PFSK-1 (cell line): ENCODE measurements around the gene STAG3.

Source experiments
- POLR2AphosphoS5 ChIP-seq: IDR thresholded peaks from 2 replicates; pipeline ENCODE4 v1.6.1; 2012; ENCODE audit warnings: low read depth, mild to moderate bottlenecking, control low read depth, low read length, moderate library complexity
- TF ChIP-seq, protein P1 (sequence below), 2 experiments: IDR thresholded peaks; 2 replicates each; pipeline versions ENCODE4 v1.6.1 to v1.8.0; 2011 to 2012; ENCODE audit warnings: low read depth in 2 of 2, low read length in 2 of 2, control low read depth in 1 of 2, inconsistent platforms in 1 of 2, mild to moderate bottlenecking in 1 of 2, moderate library complexity in 1 of 2; ENCODE audit not compliant: insufficient read depth in 1 of 2

GRCh38 chr7:100157334-100158228, 20.1 kb upstream of the STAG3 start:
- TF ChIP-seq, protein P1, sequence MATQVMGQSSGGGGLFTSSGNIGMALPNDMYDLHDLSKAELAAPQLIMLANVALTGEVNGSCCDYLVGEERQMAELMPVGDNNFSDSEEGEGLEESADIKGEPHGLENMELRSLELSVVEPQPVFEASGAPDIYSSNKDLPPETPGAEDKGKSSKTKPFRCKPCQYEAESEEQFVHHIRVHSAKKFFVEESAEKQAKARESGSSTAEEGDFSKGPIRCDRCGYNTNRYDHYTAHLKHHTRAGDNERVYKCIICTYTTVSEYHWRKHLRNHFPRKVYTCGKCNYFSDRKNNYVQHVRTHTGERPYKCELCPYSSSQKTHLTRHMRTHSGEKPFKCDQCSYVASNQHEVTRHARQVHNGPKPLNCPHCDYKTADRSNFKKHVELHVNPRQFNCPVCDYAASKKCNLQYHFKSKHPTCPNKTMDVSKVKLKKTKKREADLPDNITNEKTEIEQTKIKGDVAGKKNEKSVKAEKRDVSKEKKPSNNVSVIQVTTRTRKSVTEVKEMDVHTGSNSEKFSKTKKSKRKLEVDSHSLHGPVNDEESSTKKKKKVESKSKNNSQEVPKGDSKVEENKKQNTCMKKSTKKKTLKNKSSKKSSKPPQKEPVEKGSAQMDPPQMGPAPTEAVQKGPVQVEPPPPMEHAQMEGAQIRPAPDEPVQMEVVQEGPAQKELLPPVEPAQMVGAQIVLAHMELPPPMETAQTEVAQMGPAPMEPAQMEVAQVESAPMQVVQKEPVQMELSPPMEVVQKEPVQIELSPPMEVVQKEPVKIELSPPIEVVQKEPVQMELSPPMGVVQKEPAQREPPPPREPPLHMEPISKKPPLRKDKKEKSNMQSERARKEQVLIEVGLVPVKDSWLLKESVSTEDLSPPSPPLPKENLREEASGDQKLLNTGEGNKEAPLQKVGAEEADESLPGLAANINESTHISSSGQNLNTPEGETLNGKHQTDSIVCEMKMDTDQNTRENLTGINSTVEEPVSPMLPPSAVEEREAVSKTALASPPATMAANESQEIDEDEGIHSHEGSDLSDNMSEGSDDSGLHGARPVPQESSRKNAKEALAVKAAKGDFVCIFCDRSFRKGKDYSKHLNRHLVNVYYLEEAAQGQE (IDR thresholded peaks at IDR 0.05; ENCODE audit: insufficient read depth in 1 of 2, low read depth in 2 of 2, low read length in 2 of 2) = no peak
- no peak for TF ChIP-seq POLR2AphosphoS5
